Thymus (tissue), 11 donors: ENCODE results near the gene WASF1. TPM values are rescaled to one million over a fixed set of nuclear protein-coding genes. Genes with fewer than 3 reads are reported as not detected.
"Not testable (repeated sequence)": the region's sequence is repeated elsewhere in the genome, so short reads cannot be mapped to it uniquely, and the experiment has no call there.

ENCODE experiments used
- DNase-seq, 9 donors: peaks; one replicate each; pipeline ENCODE4 v3.0.0-alpha.2; 2013; ENCODE audit warnings: low spot score in 9 of 9, low read depth in 6 of 9, missing footprints in 1 of 9
- H3K27ac ChIP-seq, 2 donors: one replicate each; pipeline ENCODE4 v1.5.1; 2013; ENCODE audit warnings: control low read depth in 1 of 2, low read depth in 1 of 2, low read length in 1 of 2, mild to moderate bottlenecking in 1 of 2, moderate library complexity in 1 of 2
- H3K27me3 ChIP-seq, 2 donors: one replicate each; pipeline ENCODE4 v1.5.1; 2013; ENCODE audit warnings: low read length in 1 of 2; ENCODE audit not compliant: control insufficient read depth in 2 of 2, insufficient read depth in 1 of 2
- H3K36me3 ChIP-seq, 2 donors: one replicate each; pipeline ENCODE4 v1.5.1; 2013; ENCODE audit warnings: low read length in 1 of 2, mild to moderate bottlenecking in 1 of 2, moderate library complexity in 1 of 2; ENCODE audit not compliant: control insufficient read depth in 2 of 2, insufficient read depth in 2 of 2
- H3K4me1 ChIP-seq, 2 donors: one replicate each; pipeline ENCODE4 v1.5.1; 2013; ENCODE audit warnings: low read length in 2 of 2; ENCODE audit not compliant: control insufficient read depth in 2 of 2, insufficient read depth in 2 of 2
- H3K4me3 ChIP-seq, 2 donors: one replicate each; pipeline ENCODE4 v1.5.1; 2013; ENCODE audit warnings: low read length in 2 of 2, control low read depth in 1 of 2, mild to moderate bottlenecking in 1 of 2
- H3K9me3 ChIP-seq, 2 donors: one replicate each; pipeline ENCODE4 v1.5.1; 2013; ENCODE audit warnings: low read length in 1 of 2, mild to moderate bottlenecking in 1 of 2; ENCODE audit not compliant: control insufficient read depth in 2 of 2, insufficient read depth in 1 of 2
- WGBS: extraction: QIAGEN DNeasy Blood & Tissue Kit; methylation state at CpG from one replicate; pipeline ENCODE4 v1.1.7; 2013; 5-methylcytosine and 5-hydroxymethylcytosine counted together
- polyA plus RNA-seq: library from polyadenylated mRNA; stranded (reverse); fragments of 200-250 nt; gene quantifications from one replicate; pipeline ENCODE4 v1.2.3, GENCODE V29; 2013
- total RNA-seq: library from RNA; stranded (reverse); fragments of 120-200 nt; gene quantifications from one replicate; pipeline ENCODE4 v1.2.4, GENCODE V29; 2013
- donor health status: healthy.

The WASF1 gene
- total and polyA plus RNA-seq, 2 donors, result 2.1 to 12.1 TPM

DNA sequence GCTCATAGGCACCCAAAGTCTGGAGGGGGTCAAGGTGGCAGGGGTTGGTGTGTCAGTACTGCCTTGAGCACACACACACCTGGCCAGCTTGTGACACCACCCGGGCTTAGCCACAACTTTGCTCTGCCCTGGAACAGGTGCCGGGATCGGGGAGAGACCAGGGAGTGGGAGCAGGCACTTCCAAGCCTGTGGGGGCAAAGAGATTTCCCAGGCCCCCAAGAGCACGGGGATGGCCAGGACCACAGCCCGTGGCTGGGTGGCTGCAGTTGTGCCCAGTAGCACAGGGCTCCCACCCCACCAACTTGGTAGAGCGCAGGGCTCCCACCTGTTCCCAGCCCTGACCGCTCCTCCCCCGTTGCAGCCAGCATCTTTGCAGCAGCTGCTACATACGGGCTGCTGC, 40.4 kb downstream of the WASF1 start:
- H3K4me1 ChIP-seq, result no peaks in the 10 kb centered on the region
- H3K36me3 ChIP-seq, result no peaks in the 10 kb centered on the region
- H3K27me3 ChIP-seq, result no peaks in the 10 kb centered on the region
- no peak for DNase-seq
- no peak overlapping the region for H3K4me3 ChIP-seq
- no peak overlapping the region for H3K27ac ChIP-seq
- peaks cover 0 to 17% of the 10 kb centered on the region in 2 donors for H3K9me3 ChIP-seq
- WGBS, result 99% methylated on average over 9 of the region's 9 CpGs

DNA sequence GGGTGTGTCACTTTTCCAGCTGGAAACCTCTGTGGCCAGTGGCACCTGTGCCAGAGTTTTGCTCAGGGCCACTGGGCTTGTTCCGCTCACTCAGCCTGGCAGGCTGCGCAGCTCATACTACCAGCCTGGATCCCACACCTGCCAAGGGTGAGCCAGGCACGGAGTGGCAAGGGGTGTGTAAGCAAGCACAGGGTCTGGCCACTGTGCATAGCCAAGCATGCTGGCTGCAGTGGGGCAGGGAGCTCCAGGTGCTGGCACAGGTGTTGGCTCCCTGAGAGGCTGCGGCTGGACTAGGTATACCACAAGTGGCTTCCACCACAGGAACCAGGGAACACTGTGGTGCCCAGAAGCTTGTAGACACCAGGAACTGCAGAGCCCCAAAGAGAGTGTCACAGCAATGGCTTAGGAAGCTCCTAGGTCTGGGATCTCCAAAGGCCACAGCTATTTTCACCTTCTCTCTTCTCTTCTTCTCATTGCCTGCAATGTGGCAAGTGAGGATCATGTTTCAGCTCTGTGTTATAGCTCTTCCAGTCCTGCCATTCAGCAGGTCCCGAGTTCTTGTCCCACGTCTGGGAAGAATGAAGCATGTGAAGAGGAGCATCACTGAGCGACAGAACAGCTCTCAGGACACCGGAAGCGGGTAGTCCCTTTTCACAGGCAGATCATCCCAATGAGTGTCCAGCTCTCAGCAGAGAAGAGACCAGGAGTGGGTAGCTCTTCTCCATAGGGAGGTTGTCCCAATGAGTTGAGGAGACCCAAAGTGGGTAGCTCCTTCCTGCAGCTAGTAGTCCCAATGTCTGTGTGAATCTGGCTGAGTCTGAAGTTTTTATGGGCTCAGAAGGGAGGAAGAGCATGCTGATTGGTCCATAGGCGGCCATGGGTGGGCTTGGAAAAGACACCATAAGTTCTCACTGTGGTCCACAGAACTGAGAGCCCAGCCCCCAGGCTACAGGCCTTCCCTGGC, 41.3 kb downstream of the WASF1 start:
- H3K9me3 ChIP-seq, result peaks cover 0 to 17% of the 10 kb centered on the region in 2 donors
- 98% methylated on average over 10 of the region's 10 CpGs for whole genome bisulfite sequencing
- no peak for DNase-seq
- no peak overlapping the region for H3K27ac ChIP-seq
- H3K27me3 ChIP-seq, result no peaks in the 10 kb centered on the region
- no peaks in the 10 kb centered on the region for H3K36me3 ChIP-seq
- no peaks in the 10 kb centered on the region for H3K4me1 ChIP-seq
- no peak overlapping the region for H3K4me3 ChIP-seq

DNA sequence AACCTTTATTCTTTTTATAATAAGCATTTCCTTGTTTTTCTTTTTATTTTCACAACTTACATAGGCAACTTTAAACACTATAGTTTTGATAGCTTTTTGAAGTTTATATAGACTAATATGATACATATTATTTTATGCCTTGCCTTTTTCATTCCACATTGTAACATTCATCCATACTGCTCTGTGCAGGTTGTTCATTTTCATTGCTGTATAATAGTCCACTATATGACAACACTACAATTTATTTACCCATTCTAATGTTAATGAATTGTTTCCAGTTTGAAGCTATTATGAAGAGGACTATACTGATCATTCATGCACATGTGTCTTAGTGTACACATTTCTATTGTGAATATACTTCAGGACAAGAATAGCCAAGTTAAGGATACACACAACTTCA, 49.1 kb downstream of the WASF1 start:
- no peak for DNase-seq

DNA sequence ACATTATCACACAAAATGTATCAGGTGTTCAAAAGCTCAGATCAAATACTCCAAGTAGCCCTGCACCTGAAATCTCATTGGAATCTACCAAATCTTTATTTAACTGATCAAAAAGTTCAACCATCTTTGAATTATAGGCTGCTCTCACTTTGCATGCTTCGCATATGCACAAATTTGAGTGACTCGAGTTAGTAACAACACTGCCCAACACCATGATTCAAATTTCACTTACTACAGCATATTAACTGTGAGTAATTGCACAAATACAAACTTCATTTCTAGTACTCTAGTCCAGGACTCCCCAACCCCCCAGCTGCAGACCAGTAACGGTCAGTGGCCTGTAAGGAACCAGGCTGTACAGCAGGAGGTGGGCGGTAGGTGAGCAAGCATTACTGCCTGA, 51.1 kb downstream of the WASF1 start:
- H3K27me3 ChIP-seq, result no peaks in the 10 kb centered on the region
- H3K9me3 ChIP-seq, result no peaks in the 10 kb centered on the region
- DNase-seq, result no peak
- no peak overlapping the region for H3K4me3 ChIP-seq
- H3K36me3 ChIP-seq, result no peaks in the 10 kb centered on the region
- no peak overlapping the region for H3K27ac ChIP-seq
- H3K4me1 ChIP-seq, result no peaks in the 10 kb centered on the region
- WGBS, result 90% methylated on average over 4 of the region's 4 CpGs

More for the DNA sequence above, 49.1 kb downstream of the WASF1 start:
- Histone ChIP-seq H3K27ac (no peak overlapping the region), H3K27me3 (no peaks in the 10 kb centered on the region), H3K9me3 (no peaks in the 10 kb centered on the region), H3K4me3 (no peak overlapping the region), H3K4me1 (no peaks in the 10 kb centered on the region), H3K36me3 (no peaks in the 10 kb centered on the region)

DNA sequence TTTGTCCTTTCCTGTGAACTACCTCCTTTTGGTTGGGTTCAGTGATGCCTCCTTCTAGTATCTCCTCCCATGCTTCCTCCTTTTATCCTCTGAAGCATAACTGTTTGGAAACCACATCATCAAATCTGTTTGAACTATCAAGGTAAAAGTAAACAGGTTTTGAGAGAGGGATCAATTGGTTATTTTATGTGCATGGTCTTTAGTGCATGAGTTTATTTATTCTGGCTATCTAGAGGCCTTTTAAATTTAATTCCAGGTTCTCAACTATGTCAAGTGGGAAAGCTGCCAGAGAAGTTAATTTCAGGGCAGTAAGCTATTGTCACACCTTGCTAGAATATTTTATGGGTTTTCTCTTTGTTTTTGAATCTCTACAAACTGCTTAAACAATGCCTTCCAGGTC, 54.1 kb downstream of the WASF1 start:
- DNase-seq, result no peak
- H3K9me3 ChIP-seq, result no peaks in the 10 kb centered on the region
- H3K27me3 ChIP-seq, result no peaks in the 10 kb centered on the region
- no peak overlapping the region for H3K27ac ChIP-seq
- no peaks in the 10 kb centered on the region for H3K4me1 ChIP-seq
- no peaks in the 10 kb centered on the region for H3K36me3 ChIP-seq
- H3K4me3 ChIP-seq, result no peak overlapping the region

DNA sequence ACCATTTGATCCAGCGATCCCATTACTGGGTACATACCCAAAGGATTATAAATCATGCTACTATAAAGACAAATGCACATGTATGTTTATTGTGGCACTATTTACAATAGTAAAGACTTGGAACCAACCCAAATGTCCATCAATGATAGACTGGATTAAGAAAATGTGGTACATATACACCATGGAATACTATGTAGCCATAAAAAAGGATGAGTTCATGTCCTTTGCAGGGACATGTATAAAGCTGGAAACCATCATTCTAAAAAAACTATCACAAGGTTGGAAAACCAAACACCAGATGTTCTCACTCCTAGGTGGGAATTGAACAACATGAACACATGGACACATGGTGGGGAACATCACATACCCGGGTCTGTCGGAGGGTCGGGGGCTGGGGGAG, 57.8 kb downstream of the WASF1 start:
- H3K36me3 ChIP-seq, H3K4me1 ChIP-seq, H3K9me3 ChIP-seq, DNase-seq, H3K27ac ChIP-seq, H3K27me3 ChIP-seq, H3K4me3 ChIP-seq: not testable (repeated sequence)
- 98% methylated on average over 4 of the region's 4 CpGs for WGBS

DNA sequence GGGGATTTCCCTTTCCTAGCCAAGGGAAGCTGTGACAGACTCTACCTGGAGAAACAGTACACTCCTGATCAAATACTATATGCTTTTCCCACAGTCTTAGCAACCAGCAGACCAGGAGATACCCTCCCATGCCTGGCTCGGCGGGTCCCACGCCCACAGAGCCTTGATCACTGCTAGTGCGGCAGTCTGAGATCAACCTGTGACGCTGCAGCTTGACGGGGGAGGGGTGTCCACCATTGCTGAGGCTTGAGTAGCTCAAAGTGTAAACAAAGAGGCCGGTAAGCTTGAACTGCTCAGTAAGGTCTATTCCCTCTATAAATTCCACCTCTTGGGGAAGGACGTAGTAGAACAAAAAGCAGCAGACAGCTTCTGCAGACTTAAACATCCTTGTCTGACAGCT, 63.2 kb downstream of the WASF1 start:
- H3K36me3 ChIP-seq, result no peaks in the 10 kb centered on the region
- no peaks in the 10 kb centered on the region for H3K9me3 ChIP-seq
- no peak for DNase-seq
- WGBS, result 96% methylated on average over 8 of the region's 8 CpGs
- no peaks in the 10 kb centered on the region for H3K4me1 ChIP-seq
- H3K27ac ChIP-seq, result no peak overlapping the region
- no peaks in the 10 kb centered on the region for H3K27me3 ChIP-seq
- no peak overlapping the region for H3K4me3 ChIP-seq

DNA sequence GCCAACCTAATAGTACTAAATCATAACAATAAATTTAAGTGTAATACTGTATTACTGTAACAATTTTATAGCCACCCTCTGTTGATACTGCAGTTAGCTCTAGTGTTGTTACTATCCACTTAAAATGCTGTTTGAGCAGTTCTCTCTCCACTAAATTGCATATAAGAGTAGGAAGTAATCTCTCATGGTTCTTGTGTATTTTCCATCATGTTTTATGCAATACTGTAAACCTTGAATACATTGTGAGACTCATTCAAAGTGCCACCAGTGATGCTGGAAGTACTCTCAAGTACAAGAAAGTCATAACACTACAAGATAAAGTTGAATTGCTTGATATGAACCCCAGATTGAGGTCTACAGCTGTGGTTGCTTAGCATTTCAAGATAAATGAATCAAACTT, 65.5 kb downstream of the WASF1 start:
- Histone ChIP-seq H3K4me1 (no peaks in the 10 kb centered on the region), H3K4me3 (no peak overlapping the region), H3K36me3 (no peaks in the 10 kb centered on the region), H3K27ac (no peak overlapping the region), H3K27me3 (no peaks in the 10 kb centered on the region), H3K9me3 (no peaks in the 10 kb centered on the region)
- no peak for DNase-seq

DNA sequence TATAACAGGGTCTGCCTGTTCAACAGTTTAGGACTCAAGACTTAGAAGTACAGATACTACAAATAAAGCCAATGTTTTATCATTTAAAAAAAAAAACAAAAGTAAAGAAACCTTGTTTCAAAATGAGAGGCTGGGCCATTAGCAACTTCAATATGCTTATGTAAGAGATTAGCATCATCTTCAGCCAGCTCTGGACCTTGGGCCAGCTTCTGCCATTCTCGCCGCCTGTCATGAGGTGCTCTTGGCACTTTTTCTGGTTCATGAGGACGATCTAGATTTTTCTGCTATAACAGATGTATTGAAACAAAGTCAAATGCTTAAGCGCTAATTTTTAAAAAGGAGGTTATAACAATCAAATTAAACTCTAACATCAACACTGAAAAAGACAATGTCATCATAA, 74.2 kb downstream of the WASF1 start:
- peaks cover 4 to 6% of the 10 kb centered on the region in 2 donors for H3K4me1 ChIP-seq
- no peaks in the 10 kb centered on the region for H3K27me3 ChIP-seq
- no peak overlapping the region for H3K4me3 ChIP-seq
- 99% methylated on average over 4 of the region's 4 CpGs for WGBS
- no peaks in the 10 kb centered on the region for H3K9me3 ChIP-seq
- no peak for DNase-seq
- no peak overlapping the region for H3K27ac ChIP-seq
- peaks cover 0 to 3% of the 10 kb centered on the region in 2 donors for H3K36me3 ChIP-seq
